Effector memory CD4-positive, alpha-beta T cell (primary cell): Measurements from ENCODE around the gene DDB1.

Experiments used
- DNase-seq, 3 donors: peaks; one replicate each; pipeline ENCODE4 v3.0.0-alpha.2; 2020
- H3K27ac ChIP-seq: 2 replicates; pipeline ENCODE4 v1.7.0; 2013; ENCODE audit warnings: mild to moderate bottlenecking, low read length, moderate library complexity; ENCODE audit not compliant: insufficient read depth, poor library complexity, severe bottlenecking
- H3K27me3 ChIP-seq: replicated peaks from 2 replicates; pipeline ENCODE4 v1.7.0; 2013; ENCODE audit warnings: mild to moderate bottlenecking, low read length; ENCODE audit not compliant: insufficient read depth, control insufficient read depth, poor library complexity, severe bottlenecking
- H3K36me3 ChIP-seq: 2 replicates; pipeline ENCODE4 v1.7.0; 2013; ENCODE audit warnings: mild to moderate bottlenecking, low read length, moderate library complexity; ENCODE audit not compliant: control insufficient read depth, insufficient read depth
- H3K4me1 ChIP-seq: 2 replicates; pipeline ENCODE4 v1.7.0; 2013; ENCODE audit warnings: low read length, mild to moderate bottlenecking; ENCODE audit not compliant: control insufficient read depth, insufficient read depth, poor library complexity, severe bottlenecking
- H3K4me3 ChIP-seq: 2 replicates; pipeline ENCODE4 v1.7.0; 2013; ENCODE audit warnings: low read length, low read depth, mild to moderate bottlenecking; ENCODE audit not compliant: insufficient read depth, poor library complexity, severe bottlenecking
- H3K9me3 ChIP-seq: 2 replicates; pipeline ENCODE4 v1.7.0; 2013; ENCODE audit warnings: mild to moderate bottlenecking, low read length, moderate library complexity; ENCODE audit not compliant: control insufficient read depth

The DDB1 gene

GRCh38 chr11:61345954-61346843 lies 13.3 kb upstream of the DDB1 start:
- Histone ChIP-seq H3K36me3 (peaks cover 40% of the 10 kb centered on the region), H3K4me3 (no peak overlapping the region), H3K4me1 (no peaks in the 10 kb centered on the region), H3K27me3 (no peaks in the 10 kb centered on the region), H3K27ac (no peak overlapping the region), H3K9me3 (no peaks in the 10 kb centered on the region)
- DNase-seq, result no peak

GRCh38 chr11:61345170-61345610 lies 12.3 kb upstream of the DDB1 start:
- no peak for DNase-seq
- peaks cover 31% of the 10 kb centered on the region for H3K36me3 ChIP-seq
- H3K27me3 ChIP-seq, result no peaks in the 10 kb centered on the region
- no peak overlapping the region for H3K27ac ChIP-seq
- H3K4me3 ChIP-seq, result no peak overlapping the region
- no peaks in the 10 kb centered on the region for H3K9me3 ChIP-seq
- H3K4me1 ChIP-seq, result no peaks in the 10 kb centered on the region

- Histone ChIP-seq H3K4me1 (no peaks in the 10 kb centered on the region), H3K9me3 (no peaks in the 10 kb centered on the region), H3K27ac (no peak overlapping the region), H3K4me3 (no peak overlapping the region), H3K36me3 (peaks cover 20% of the 10 kb centered on the region), H3K27me3 (no peaks in the 10 kb centered on the region)
- no peak for DNase-seq
Observed at GRCh38 chr11:61343792-61344745, 11.2 kb upstream of the DDB1 start.

- no peaks in the 10 kb centered on the region for H3K4me1 ChIP-seq
- H3K4me3 ChIP-seq, result no peak overlapping the region
- no peaks in the 10 kb centered on the region for H3K9me3 ChIP-seq
- H3K27ac ChIP-seq, result no peak overlapping the region
- no peak for DNase-seq
- H3K36me3 ChIP-seq, result peaks cover 5% of the 10 kb centered on the region
- no peaks in the 10 kb centered on the region for H3K27me3 ChIP-seq
Observed at GRCh38 chr11:61342207-61342803, 9.4 kb upstream of the DDB1 start.

GRCh38 chr11:61341706-61342105 lies 8.8 kb upstream of the DDB1 start:
- H3K4me3 ChIP-seq, result no peak overlapping the region
- DNase-seq, result no peak
- peaks cover 3% of the 10 kb centered on the region for H3K36me3 ChIP-seq
- H3K9me3 ChIP-seq, result no peaks in the 10 kb centered on the region
- no peaks in the 10 kb centered on the region for H3K27me3 ChIP-seq
- no peaks in the 10 kb centered on the region for H3K4me1 ChIP-seq
- H3K27ac ChIP-seq, result no peak overlapping the region

GRCh38 chr11:61340979-61341378 lies 8.1 kb upstream of the DDB1 start:
- H3K4me1 ChIP-seq, result peaks cover 2% of the 10 kb centered on the region
- no peak for DNase-seq
- H3K27ac ChIP-seq, result no peak overlapping the region
- no peaks in the 10 kb centered on the region for H3K27me3 ChIP-seq
- H3K9me3 ChIP-seq, result no peaks in the 10 kb centered on the region
- H3K4me3 ChIP-seq, result no peak overlapping the region
- H3K36me3 ChIP-seq, result peaks cover 3% of the 10 kb centered on the region

- DNase-seq, result no peak
- Histone ChIP-seq H3K27ac (no peak overlapping the region), H3K4me3 (no peak overlapping the region), H3K4me1 (peaks cover 3% of the 10 kb centered on the region), H3K9me3 (no peaks in the 10 kb centered on the region), H3K36me3 (peaks cover 3% of the 10 kb centered on the region), H3K27me3 (no peaks in the 10 kb centered on the region)
Observed at GRCh38 chr11:61339490-61339878, 6.6 kb upstream of the DDB1 start.

- no peaks in the 10 kb centered on the region for H3K27me3 ChIP-seq
- DNase-seq, result no peak
Observed at GRCh38 chr11:61338783-61339489, 6.0 kb upstream of the DDB1 start.

GRCh38 chr11:61337706-61338470 lies 5.0 kb upstream of the DDB1 start:
- Histone ChIP-seq H3K27me3 (no peaks in the 10 kb centered on the region), H3K9me3 (no peaks in the 10 kb centered on the region), H3K4me1 (peaks cover 3% of the 10 kb centered on the region), H3K27ac (no peak overlapping the region), H3K4me3 (no peak overlapping the region), H3K36me3 (peaks cover 3% of the 10 kb centered on the region)
- DNase-seq, result no peak

More at GRCh38 chr11:61338783-61339489, 6.0 kb upstream of the DDB1 start:
- peaks cover 3% of the 10 kb centered on the region for H3K36me3 ChIP-seq
- H3K9me3 ChIP-seq, result no peaks in the 10 kb centered on the region
- peaks cover 3% of the 10 kb centered on the region for H3K4me1 ChIP-seq
- no peak overlapping the region for H3K27ac ChIP-seq
- H3K4me3 ChIP-seq, result no peak overlapping the region
